Measurements from ENCODE around the gene PRDM8. TPM values are rescaled to one million over a fixed set of nuclear protein-coding genes. Genes with fewer than 3 reads are reported as not detected.

PRDM8 gene
- 1 to 10 TPM; 1.4 to 5.2 (median 3.2) TPM for total RNA-seq

DNA sequence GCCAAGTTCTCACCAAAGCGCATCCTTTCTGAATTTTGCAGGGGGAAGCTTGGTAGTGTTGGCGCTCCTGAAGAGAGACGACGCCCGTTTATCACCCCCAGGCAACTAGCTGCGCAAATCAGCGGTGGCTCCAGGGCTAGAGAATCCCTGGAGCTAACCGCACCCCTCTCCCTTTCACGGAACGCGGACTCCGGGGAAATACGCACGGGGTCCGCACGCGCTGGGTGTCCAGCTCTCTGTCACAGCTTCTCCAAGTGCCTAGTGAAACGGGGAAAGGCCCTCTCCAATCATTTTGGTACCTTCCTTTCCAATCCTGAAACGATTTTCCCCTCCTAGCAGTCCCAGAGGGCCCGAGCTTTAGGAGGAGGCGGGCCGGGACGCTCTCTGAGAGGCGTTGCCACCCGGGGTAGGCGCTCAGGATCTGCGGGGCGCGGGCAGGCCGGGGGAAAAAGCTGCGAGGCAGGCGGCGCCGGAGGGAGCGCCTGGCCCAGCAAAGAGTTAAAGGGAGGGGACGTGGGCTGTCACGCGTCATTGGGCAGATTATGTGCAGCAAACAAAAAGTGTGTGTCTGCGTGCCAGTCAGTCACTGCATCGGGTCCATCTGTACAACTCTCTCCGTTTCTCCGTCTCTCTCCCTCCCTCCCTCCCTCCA lies at the start of gene PRDM8:
PRDM8 (plus strand) TSS at position 582 of the 652 bp plus-strand sequence. CDS start 2,578 bp downstream, outside the sequence.
- ATAC-seq (ENCODE audit: low FRiP score) (no peak), DNase-seq (ENCODE audit: low spot score) (no peak)
- TF ChIP-seq, protein P1, sequence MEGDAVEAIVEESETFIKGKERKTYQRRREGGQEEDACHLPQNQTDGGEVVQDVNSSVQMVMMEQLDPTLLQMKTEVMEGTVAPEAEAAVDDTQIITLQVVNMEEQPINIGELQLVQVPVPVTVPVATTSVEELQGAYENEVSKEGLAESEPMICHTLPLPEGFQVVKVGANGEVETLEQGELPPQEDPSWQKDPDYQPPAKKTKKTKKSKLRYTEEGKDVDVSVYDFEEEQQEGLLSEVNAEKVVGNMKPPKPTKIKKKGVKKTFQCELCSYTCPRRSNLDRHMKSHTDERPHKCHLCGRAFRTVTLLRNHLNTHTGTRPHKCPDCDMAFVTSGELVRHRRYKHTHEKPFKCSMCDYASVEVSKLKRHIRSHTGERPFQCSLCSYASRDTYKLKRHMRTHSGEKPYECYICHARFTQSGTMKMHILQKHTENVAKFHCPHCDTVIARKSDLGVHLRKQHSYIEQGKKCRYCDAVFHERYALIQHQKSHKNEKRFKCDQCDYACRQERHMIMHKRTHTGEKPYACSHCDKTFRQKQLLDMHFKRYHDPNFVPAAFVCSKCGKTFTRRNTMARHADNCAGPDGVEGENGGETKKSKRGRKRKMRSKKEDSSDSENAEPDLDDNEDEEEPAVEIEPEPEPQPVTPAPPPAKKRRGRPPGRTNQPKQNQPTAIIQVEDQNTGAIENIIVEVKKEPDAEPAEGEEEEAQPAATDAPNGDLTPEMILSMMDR (IDR thresholded peaks at IDR 0.05) = no peak

GRCh38 chr4:80150387-80151180 lies 46.7 kb upstream of the PRDM8 start:
- TF ChIP-seq, protein P1 (IDR thresholded peaks at IDR 0.05) = no peak
- no peak for DNase-seq (ENCODE audit: low spot score)
- no peak for ATAC-seq (ENCODE audit: low FRiP score)

GRCh38 chr4:80151981-80152380 lies 45.3 kb upstream of the PRDM8 start:
- ATAC-seq (ENCODE audit: low FRiP score) (no peak), DNase-seq (ENCODE audit: low spot score) (no peak)
- TF ChIP-seq, protein P1 (IDR thresholded peaks at IDR 0.05) = no peak

DNA sequence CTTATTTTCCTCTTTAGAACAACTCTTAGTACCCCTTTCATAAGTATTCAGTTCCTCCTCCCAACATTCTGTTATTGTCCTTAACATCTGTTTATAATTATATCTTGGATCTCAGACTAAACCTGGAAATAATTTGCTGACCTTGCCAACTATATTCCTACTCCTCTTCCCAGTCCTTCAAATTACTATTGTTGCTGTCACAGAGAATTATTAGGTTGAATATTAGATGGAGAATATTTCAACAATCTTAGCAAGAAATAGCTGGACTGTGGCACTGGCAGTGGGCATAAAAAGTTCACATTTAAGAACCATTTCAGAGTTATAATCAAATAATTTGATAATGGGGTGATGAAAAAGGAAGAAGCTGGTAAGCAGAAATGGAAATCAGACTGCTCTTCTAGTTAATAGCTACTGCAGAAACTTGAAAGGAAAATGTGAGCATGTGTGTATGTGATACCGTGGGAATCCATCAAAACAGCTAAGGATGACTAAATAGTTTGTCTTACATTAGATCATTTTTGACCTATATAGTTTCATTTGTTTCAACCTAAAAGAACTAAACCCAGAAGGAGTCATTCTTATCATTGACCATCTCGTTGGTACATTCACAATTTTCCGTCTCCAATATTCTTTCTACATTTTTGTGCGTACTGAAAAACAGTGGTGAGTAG lies 43.3 kb upstream of the PRDM8 start:
- TF ChIP-seq, protein P1 (IDR thresholded peaks at IDR 0.05) = no peak
- no peak for ATAC-seq (ENCODE audit: low FRiP score)

DNA sequence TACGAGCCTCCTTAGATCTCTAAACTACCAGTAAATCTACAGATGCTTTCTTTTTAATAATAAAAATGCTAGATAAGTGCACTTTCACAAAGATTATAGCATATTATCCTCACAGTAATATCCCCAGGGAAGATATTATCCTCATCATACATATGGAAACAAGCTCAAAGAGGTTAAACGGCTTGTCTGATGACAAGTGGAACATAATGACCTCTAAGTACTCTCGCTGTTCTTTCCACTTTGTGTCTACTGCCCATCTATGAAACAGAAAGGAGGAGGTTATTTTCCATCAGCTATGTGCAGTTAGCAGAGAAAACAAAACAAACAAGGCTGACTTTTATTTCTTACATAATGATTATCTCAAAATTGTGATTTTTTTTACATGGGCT lies 42.8 kb upstream of the PRDM8 start:
- no peak for DNase-seq (ENCODE audit: low spot score)
- ATAC-seq (ENCODE audit: low FRiP score) = no peak
- TF ChIP-seq, protein P1 (IDR thresholded peaks at IDR 0.05) = no peak

More for the DNA sequence above, 43.3 kb upstream of the PRDM8 start:
- DNase-seq (ENCODE audit: low spot score) = no peak

- ATAC-seq (ENCODE audit: low FRiP score) = no peak
- TF ChIP-seq, protein P1 (IDR thresholded peaks at IDR 0.05) = no peak
- DNase-seq (ENCODE audit: low spot score) = no peak
Measured at GRCh38 chr4:80155316-80155982, 41.9 kb upstream of the PRDM8 start.
